Measurements from ENCODE around the gene ZBTB21.
"Not testable (repeated sequence)": the region's sequence is repeated elsewhere in the genome, so short reads cannot be mapped to it uniquely, and the experiment has no call there.

ZBTB21 gene

DNA sequence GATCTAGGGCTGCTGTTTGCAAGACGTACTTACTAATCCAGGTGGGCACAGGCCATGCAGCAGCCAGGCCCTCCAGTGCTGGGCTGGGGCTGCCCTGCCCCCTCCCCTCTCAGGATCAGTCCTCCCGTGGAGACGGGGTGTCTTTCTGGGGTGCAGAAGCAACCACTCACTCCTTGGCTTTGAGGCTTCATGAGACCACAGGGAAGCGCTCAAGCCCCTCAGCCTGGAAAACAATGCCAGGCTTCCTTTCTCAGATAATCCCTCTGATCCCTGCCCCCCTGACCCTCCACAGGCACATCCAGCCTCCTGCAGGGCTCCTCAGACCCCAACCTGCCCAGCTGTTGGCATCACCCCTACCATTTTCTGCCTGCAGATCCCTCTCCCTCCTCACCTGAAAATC is 42.5 kb downstream of the ZBTB21 start:
- no peak for DNase-seq (ENCODE audit: low read depth in 2 of 2)

DNA sequence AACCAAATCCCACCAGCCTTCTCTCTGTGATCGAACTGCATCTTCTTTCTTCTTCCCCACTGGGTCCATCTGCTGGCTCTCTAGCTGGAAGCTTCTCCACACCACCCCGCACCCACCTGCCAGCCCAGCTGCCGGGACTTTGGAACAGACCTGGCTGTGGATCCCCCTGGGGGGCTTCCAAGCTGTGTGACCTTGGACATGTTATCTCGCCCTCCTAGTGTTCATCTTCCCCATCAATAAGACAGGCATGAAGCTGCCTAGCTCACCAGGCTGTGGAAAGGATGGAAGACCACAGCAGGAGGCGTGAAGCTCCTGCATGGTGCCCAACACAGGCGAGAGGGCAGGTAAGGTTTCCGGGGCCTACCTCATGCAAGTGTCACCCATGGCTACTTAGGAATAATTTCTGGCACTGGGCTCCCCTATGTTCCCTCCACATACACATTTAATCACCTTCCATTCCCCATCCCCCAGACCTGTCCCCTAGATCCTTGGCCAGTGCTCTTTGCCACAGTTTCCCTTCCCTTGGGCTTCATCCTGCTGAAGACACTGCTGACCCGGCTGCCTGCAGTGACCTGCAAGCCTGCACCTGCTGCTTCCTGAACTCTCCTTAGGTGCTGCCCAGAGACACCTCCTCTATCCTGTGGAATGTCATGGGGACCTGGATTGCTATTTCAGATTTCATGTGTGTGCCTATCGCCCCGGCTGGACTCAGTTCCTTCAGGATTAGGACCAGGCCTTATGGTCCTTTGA is 43.1 kb downstream of the ZBTB21 start:
- no peak for DNase-seq (ENCODE audit: low read depth in 2 of 2)

DNA sequence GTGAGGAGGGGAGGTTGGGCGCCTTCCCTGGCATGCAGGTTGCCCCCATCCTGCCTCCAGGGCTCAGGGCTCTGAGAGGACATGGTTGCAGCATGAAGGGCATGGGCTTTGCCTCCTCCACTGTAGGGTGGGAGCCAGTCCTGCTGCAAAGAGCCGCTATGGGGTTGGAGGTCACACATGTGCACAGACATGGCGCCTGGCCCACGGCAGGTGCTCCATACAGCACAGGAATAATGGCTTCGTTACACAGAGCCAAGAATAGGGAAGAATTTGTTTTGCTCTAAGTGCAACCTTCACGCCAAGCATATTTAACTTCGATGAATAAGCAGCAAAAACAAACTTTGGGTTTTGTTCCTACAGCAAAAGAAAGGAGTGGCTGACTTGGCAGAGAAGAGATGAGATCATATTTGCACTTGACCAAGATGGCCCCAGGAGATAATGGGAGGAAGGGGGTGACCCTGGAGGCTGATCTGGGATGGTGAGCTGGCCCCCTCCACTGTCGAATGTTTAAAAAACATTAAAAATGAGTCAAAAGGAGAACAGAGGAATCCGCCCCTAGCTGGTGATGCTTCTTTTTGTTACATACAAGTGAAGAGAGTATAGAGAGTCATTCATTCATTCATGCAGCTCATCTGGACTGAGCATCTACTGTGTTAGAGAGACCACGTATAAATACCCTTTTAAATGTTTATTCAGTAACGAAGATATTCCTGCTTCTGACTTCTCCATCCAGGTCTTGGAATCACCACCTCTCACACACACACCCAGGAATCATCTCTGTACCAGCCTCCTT is 43.9 kb downstream of the ZBTB21 start:
- no peak for DNase-seq (ENCODE audit: low read depth in 2 of 2)

DNA sequence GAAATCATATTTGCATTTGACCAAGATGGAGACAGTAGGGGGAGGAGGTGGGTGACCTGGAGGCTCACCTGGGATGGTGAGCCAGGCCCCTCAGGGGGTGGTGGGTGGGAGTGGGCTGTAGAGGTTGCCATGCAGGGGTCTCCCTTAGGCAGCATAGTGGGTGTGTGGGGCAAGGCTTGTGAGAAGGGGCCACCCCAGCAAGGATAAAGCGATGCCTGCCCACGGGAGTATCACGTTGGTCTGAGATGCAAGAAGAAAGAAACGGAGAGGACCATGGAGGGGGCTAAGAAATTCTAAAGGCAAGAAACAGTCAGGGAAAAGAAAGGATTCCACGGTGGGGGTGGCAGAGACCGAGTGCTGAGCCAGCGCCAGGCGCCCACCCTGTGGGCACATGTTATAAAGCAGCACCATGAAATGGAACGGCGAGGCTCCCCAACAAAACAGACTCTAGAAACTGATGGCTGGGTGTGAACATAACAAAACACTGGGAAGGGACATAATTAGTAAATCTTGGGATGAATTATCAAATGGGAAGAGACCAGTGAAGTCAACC is 44.6 kb downstream of the ZBTB21 start:
- DNase-seq (ENCODE audit: low read depth in 2 of 2): no peak

DNA sequence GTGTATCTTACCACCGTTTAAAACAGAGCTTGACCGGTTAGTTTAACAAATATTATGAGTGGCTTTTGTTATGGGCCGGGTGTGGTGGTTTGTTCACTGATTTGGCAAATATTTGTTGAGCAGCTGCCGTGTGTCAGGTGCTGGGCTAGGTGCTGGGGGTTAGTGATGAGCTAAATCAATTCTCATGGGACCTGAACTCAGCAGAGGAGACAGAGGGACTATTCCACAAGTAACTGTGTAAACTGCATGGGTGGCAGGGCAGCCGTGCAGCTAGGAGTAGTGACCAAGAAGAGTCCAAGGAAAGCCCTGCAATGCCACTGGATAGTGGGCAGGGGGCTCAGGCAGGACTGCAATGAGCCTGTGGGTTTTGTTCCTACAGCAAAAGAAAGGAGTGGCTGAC is 45.1 kb downstream of the ZBTB21 start:
- no peak for DNase-seq (ENCODE audit: low read depth in 2 of 2)

DNA sequence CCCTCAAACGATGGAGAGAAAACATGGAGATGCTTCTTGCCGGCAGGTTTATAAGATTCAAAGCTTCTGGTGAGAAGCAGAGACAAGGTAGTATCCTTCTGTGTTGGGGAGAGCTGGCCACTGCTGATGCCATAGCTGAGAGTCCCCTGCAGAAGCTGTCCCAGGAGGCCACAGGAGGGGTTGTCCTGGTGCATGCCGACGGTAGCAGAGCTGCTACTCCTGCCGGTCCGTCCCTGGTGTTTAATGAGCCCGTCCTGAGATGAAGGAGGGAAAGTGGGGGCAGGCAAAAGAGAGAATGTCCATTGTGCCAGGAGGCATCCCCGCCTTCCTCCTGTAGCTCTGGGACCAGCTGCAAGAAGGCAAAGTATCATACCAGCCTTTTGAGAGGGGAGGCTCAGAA is 46.0 kb downstream of the ZBTB21 start:
- no peak for DNase-seq (ENCODE audit: low read depth in 2 of 2)

DNA sequence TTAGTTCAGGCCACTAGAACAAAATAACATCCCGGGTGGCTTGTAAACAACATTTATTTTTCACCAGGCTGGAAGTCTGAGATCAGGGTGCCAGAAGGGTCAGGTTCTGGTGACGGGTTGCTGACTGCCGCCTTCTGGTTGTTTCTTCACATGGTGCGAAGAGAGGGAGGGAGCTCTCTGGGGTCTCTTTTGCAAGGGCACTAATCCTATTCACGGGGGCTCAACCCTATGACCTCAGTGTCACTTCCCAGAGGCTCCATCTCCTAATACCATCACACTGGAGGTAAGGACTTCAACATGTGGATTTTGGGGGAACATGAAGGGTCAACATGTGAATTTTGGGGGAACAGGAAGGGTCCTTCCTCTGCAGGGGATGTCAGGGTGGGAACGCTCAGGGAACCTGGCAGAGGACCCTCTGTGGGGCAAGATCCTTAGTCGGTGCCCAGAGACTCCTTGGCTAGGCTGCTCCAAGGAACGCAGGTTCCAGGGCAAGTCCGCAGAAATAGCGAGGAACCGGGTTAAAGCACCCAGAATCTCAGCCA is 47.7 kb downstream of the ZBTB21 start:
- DNase-seq (ENCODE audit: low read depth in 2 of 2): no peak

- no peak for DNase-seq (ENCODE audit: low read depth in 2 of 2)
Observed at GRCh38 chr21:41961753-41962152, 48.4 kb downstream of the ZBTB21 start.

DNA sequence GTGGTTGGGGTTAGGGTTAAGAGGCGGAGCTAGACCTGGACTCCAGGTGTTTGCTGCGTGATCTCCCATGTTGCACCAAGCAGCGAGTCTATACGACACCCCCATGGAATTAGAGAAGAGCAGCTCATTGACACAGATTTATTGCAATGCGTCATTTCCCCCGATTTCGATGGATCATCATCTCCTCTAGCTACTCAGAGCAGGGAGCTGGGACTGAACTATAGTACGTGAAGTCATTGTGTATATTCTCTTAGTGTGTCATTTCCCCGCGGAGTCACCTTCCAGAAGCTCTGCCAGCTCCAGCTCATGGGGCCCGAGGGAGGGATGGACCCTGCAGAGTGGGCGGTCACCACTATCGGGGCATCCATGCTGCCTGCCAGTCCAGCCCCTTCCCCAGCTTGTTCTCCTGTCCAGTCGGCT is 48.9 kb downstream of the ZBTB21 start:
- no peak for DNase-seq (ENCODE audit: low read depth in 2 of 2)

DNA sequence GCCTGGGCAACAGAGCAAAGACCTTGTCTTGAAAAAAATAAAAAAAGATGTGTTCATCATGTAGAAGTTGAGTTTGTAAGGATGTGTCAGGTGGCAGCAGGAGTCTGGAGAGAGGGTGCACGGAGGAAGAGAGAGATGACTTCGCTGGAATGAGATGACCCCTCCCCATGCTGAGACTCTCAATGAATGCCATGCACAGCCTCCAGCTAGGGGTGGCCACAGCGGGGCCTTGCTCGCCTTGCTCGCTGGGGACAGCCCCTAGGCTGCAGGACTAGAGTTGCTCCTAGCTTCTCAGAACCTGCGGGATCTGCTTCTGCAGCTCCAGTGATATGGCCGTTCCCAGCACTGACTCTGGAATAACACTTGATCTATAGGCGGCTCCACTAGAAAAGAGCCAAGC is 49.8 kb downstream of the ZBTB21 start:
- no peak for DNase-seq (ENCODE audit: low read depth in 2 of 2)

DNA sequence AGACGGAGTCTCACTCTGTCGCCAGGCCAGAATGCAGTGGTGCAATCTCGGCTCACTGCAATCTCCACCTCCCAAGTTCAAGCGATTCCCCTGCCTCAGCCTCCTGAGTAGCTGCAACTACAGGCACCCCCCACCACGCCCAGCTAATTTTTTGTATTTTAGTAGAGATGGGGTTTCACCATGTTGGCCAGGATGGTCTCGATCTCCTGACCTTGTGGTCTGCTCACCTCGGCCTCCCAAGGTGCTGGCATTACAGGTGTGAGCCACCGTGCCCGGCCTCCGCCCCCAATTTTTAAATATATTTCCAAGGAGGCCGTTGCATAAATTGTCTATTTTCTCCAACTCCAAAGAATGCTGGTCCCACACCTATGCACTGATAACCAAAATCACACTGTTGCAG is 50.5 kb downstream of the ZBTB21 start:
- not testable (repeated sequence) for DNase-seq (ENCODE audit: low read depth in 2 of 2)

- no peak for DNase-seq (ENCODE audit: low read depth in 2 of 2)
Observed at GRCh38 chr21:41958886-41959563, 51.1 kb downstream of the ZBTB21 start.

DNA sequence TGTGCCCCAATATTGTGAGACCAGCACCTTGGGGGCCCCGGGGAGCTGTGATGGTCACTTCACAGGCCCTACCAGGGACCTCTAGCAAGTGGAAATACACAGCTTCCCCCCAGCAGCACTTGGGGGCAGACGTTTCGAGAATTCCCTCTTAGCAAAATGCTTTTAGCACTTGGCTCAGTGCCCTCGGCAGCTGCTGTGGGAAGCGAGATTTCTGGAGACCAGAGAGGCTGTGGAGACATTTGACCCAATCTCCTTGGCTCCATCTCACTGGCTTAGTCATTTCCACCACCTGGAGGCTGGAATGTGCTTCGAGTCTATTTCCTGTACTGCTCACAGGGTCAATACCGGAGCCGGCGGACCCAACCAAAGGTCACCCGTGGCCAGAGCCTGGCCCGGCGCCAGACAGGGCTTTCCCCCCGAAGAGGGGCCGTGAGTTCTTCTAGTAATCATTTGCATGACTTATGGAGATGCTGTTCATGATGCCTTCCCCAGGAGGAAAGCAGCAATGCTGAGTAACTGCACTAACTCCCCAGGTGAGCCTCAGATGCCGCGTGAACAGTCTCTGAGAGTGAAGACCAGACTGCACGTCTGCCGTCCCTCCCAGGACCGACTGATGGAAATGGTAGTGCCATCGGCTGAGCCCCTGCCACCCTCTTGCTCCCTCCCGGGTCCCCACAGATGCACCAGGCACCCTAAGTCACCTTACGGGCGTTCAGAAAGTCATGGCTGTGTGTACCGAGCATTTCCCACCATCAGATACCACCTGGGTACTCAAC is 52.0 kb downstream of the ZBTB21 start:
- no peak for DNase-seq (ENCODE audit: low read depth in 2 of 2)

DNA sequence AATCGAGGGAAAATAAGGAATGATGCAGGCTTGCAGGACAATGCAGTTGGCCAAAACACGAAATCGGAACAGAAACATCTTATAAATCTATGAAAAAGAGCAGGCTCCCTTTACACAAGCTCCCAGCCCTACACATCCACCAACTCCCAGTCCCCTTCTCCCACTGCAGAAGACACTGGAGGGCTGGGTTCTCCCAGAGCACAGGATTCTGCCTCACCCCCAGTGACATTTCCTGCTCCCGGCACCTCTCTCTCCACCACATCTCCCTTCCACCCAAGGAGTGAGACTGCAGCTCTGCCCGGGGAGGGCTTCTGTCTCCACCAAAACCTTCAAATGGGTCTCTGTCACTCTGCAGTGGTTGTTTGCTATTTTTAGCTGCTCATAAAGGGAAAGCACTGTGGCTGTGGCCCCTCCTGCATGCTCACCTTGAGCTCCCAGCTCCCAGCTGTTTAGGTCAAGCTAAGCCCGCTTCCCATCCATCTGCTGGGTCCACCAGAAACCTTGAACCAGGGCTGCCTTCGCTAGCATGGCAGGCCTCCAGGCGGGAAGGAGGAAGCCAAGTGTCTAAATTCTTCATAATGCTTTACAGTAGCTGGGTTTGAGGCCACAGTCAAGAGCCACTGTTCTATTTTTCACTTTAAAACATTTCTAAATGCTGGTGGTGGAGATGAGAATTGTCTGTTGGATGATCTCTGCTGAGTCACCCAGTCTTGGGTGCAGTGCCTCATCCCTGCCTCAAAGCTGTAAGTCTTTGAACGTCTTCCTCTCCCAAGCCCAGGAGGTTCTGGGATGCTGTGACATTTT is 53.0 kb downstream of the ZBTB21 start:
- DNase-seq (ENCODE audit: low read depth in 2 of 2): no peak

DNA sequence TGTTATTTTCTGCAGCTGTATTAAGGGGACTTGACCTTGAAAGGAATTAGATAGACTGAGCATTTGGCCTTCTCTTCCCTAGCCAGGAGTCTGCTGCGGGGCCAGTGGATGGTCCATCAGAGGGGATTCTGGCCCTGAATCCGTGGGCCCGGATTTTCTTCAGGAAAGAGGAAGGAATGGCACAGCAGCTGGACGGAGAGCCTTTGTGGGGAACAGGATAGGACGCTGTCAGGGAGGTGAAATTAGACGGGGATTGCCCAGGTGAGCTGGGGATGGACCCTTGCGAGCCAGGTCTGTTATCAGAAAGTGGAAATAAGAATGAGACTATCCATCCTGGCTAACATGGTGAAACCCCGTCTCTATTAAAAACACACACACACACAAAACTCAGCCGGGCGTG is 54.6 kb downstream of the ZBTB21 start:
- DNase-seq (ENCODE audit: low read depth in 2 of 2): no peak

DNA sequence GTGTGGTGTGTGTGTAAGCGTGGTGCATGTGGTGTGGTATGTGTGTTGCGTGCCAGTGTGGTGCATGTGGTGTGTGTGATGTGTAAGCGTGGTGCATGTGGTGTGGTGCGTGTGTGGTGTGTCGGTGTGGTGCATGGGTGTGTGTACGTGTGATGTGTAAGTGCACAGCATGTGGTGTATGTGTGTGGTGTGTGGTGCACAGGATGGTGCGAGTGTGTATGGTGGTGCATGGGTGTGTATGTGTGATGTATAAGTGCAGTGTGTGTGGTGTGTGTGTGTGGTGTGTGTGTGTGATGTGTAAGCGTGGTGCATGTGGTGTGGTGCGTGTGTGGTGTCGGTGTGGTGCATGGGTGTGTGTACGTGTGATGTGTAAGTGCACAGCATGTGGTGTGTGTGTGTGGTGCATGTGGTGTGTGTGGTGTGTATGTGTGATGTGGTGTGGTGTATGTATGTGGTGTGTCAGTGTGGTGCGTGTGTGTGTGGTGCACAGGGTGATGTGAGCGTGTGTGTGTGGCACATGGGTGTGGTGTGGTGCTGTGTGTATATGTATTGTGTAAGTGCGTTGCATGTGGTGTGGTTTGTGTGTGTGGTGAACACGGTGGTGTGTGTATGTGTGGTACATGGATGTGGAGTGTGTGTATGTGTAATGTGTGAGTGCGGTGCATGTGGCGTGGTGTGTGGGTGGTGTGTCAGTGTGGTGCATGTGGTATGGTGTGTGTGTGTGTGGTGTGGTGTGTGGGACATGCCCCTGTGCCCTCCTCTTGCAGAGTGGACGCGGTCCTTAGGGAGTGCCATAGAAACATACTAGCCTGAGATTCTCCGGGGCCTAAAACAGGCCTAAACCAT is 55.3 kb downstream of the ZBTB21 start:
- no peak for DNase-seq (ENCODE audit: low read depth in 2 of 2)

- no peak for DNase-seq (ENCODE audit: low read depth in 2 of 2)
Observed at GRCh38 chr21:41953831-41954653, 56.1 kb downstream of the ZBTB21 start, which contains the start of gene C2CD2. C2CD2 (minus strand) TSS chr21:41954018; CDS start chr21:41953648, 370 bp downstream.

DNA sequence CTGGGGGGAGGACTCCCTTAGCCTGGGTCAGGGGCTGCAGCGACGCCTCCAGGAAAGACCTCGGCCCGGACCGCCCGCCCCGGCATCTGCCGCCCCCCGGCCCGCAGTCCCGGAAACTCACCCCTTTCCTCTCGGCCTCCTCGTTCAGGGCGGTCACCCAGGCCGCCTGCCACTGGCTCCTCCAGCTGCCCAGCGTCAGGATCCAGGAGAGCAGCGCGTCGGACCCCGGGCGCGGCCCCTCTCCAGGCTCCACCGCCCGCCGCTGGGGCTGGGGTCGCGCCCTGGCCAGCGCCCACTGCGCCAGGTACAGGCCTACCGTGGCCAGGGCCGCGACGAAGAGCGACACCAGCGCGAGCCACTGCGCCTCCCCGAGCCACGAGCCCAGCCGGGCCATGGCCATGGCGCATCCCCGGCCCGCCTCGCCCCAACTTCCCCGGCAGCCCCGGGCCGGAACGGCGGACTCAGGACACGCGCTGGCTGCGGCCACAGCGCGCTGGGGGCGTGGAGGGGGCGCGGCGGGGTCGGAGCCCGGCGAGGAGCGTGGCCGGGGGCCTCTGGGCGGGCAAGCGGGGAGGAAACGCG is 56.8 kb downstream of the ZBTB21 start:
- no peak for DNase-seq (ENCODE audit: low read depth in 2 of 2)

All from stimulated activated CD4-positive, alpha-beta T cell treated with anti-CD3 and anti-CD28 coated beads, Interleukin-1b, Interleukin-23, amount 100 ng/mL, for 1 hour (primary cell).